AG04449 (cell line): Measurements from ENCODE around the gene BRDT.

ENCODE experiments used
- CTCF ChIA-PET: fragments of 350-600 bp; formaldehyde crosslinking; extraction: SDS; loops from one replicate; lab custom pipeline; 2021; ENCODE audit warnings: antibody characterized with exemption; lab: Yijun Ruan, JAX
- POLR2A ChIA-PET: fragments of 400-600, 350-600 bp; formaldehyde crosslinking; extraction: SDS; loops from one replicate; lab custom pipeline; 2020; ENCODE audit warnings: antibody characterized with exemption, inconsistent platforms; lab: Yijun Ruan, JAX
- DNase-seq: peaks from one replicate; pipeline ENCODE4 v3.0.0-alpha.2; 2010; ENCODE audit warnings: low read depth, low spot score
- H3K4me3 ChIP-seq: 2 replicates; pipeline ENCODE4 v1.5.1; 2011; ENCODE audit warnings: low read depth, mild to moderate bottlenecking, control low read depth, low read length
- CTCF ChIP-seq: IDR thresholded peaks from one replicate; pipeline ENCODE4 v1.5.1; 2011; ENCODE audit warnings: mild to moderate bottlenecking, moderate library complexity, low read length, control low read depth, inconsistent platforms; ENCODE audit not compliant: insufficient read depth; ENCODE audit errors: missing control alignments

The BRDT gene

GRCh38 chr1:91929250-91929649 is 20.0 kb upstream of the BRDT start:
- POLR2A ChIA-PET, result interaction anchor here (0.6 kb wide), 1 partner anchor 344 kb away, joined by 4 read pairs; no protein-coding TSS in a partner anchor
- H3K4me3 ChIP-seq, result no peak overlapping the region
- no peak for DNase-seq
- CTCF ChIA-PET, result interaction anchor here (0.9 to 10.7 kb wide), 13 partner anchors 10 to 763 kb away, joined by 3 to 426 read pairs (median 27); partner anchors contain the start of gene TGFBR3
- no peak for TF ChIP-seq CTCF

- DNase-seq, result no peak
- no peak overlapping the region for H3K4me3 ChIP-seq
- TF ChIP-seq CTCF, result no peak
- ChIA-PET POLR2A (no interaction called here), CTCF (interaction anchor here (4.7 kb wide), 1 partner anchor 9 kb away, joined by 30 read pairs; no protein-coding TSS in a partner anchor)
Observed at GRCh38 chr1:91937613-91938012, 11.6 kb upstream of the BRDT start.

- DNase-seq, result no peak
- TF ChIP-seq CTCF, result no peak
- H3K4me3 ChIP-seq, result no peak overlapping the region
- CTCF ChIA-PET, result interaction anchor here (2.3 to 4.7 kb wide), 3 partner anchors 12 to 438 kb away, joined by 7 to 30 read pairs (median 11); no protein-coding TSS in a partner anchor
- POLR2A ChIA-PET, result interaction anchor here (0.5 kb wide), 1 partner anchor 54 kb away, joined by 4 read pairs; the partner anchor contains the start of gene TGFBR3
Observed at GRCh38 chr1:91940496-91940895, 8.7 kb upstream of the BRDT start.

GRCh38 chr1:91944087-91944486 is 5.1 kb upstream of the BRDT start:
- POLR2A ChIA-PET, result no interaction called here
- CTCF ChIA-PET, result interaction anchor here (0.7 kb wide), 1 partner anchor 13 kb away, joined by 3 read pairs; no protein-coding TSS in a partner anchor
- no peak for DNase-seq
- H3K4me3 ChIP-seq, result no peak overlapping the region
- no peak for TF ChIP-seq CTCF

- no peak for DNase-seq
- ChIA-PET POLR2A (no interaction called here), CTCF (interaction anchor here (1.1 to 1.6 kb wide), 2 partner anchors 343 kb away, joined by 3 to 4 read pairs; no protein-coding TSS in a partner anchor)
- TF ChIP-seq CTCF, result no peak
- no peak overlapping the region for H3K4me3 ChIP-seq
Observed at GRCh38 chr1:91948097-91948496, 1.1 kb upstream of the BRDT start.

GRCh38 chr1:91948501-91949355 is 473 bp upstream of the BRDT start:
- TF ChIP-seq CTCF, result no peak
- no peak for DNase-seq
- POLR2A ChIA-PET, result no interaction called here
- CTCF ChIA-PET, result interaction anchor here (1.1 kb wide), 1 partner anchor 343 kb away, joined by 3 read pairs; no protein-coding TSS in a partner anchor
- H3K4me3 ChIP-seq, result no peak overlapping the region
